ENCODE data around the gene TIMM10. TPM values are rescaled to one million over a fixed set of nuclear protein-coding genes. Genes with fewer than 3 reads are reported as not detected.

The TIMM10 gene
- total RNA-seq, 1 donor from 2014 or later: 43.2 TPM

Other genes with a start within 250 kb of the TIMM10 start
- 112 to 181 TPM (median 164 TPM) in 3 replicates for gene TNKS1BP1, start 205.8 kb downstream of the TIMM10 start, total RNA-seq
- gene SSRP1, start 194.9 kb downstream of the TIMM10 start, total RNA-seq: 56.8 to 76.3 TPM (median 58.8 TPM) in 3 replicates
- not detected in 3 replicates for gene P2RX3, start 192.4 kb downstream of the TIMM10 start, total RNA-seq
- not detected in 3 replicates for gene PRG3, start 149.6 kb downstream of the TIMM10 start, total RNA-seq
- gene PRG2, start 140.1 kb downstream of the TIMM10 start, total RNA-seq: not detected in 3 replicates
- gene SLC43A3, start 103.6 kb downstream of the TIMM10 start, total RNA-seq: 10.8 to 12.6 TPM (median 12.4 TPM) in 3 replicates
- gene RTN4RL2, start 70.2 kb downstream of the TIMM10 start, total RNA-seq: 0.31 to 0.57 TPM in 2 of 3 replicates, not detected in the other
- 5.2 to 5.6 TPM (median 5.3 TPM) in 3 replicates for gene SLC43A1, start 15.1 kb downstream of the TIMM10 start, total RNA-seq
- not detected in 3 replicates for gene SMTNL1, start 6.8 kb upstream of the TIMM10 start, total RNA-seq
- gene UBE2L6, start 36.9 kb upstream of the TIMM10 start, total RNA-seq: 8.8 to 24.9 TPM (median 9.9 TPM) in 3 replicates
- gene SERPING1, start 66.9 kb upstream of the TIMM10 start, total RNA-seq: 1.8 to 4.6 TPM (median 4.5 TPM) in 3 replicates
- 0.41 TPM in 1 of 3 replicates, not detected in the others for gene YPEL4, start 119.2 kb upstream of the TIMM10 start, total RNA-seq
- 12.2 to 14.9 TPM (median 13.8 TPM) in 3 replicates for gene CLP1, start 127.0 kb upstream of the TIMM10 start, total RNA-seq
- 57.4 to 60.3 TPM (median 59.2 TPM) in 3 replicates for gene ZDHHC5, start 137.4 kb upstream of the TIMM10 start, total RNA-seq
- 18.9 to 20.0 TPM (median 19.4 TPM) in 3 replicates for gene MED19, start 181.5 kb upstream of the TIMM10 start, total RNA-seq
- 58.6 to 77.7 TPM (median 59.5 TPM) in 3 replicates for gene TMX2, start 181.8 kb upstream of the TIMM10 start, total RNA-seq
- 84.4 to 92.1 TPM (median 87.3 TPM) in 3 replicates for gene SELENOH, start 210.7 kb upstream of the TIMM10 start, total RNA-seq
- gene BTBD18, start 221.1 kb upstream of the TIMM10 start, total RNA-seq: not detected in 3 replicates
- gene CTNND1, start 231.0 kb upstream of the TIMM10 start, total RNA-seq: 126 to 156 TPM (median 138 TPM) in 3 replicates